H1 (cell line): ENCODE results near the gene IRF7. TPM values are rescaled to one million over a fixed set of nuclear protein-coding genes. Genes with fewer than 3 reads are reported as not detected.

Source experiments
- CTCF ChIA-PET: fragments of 300-600 bp; sonication (Branson Sonifier 250); formaldehyde crosslinking; loops from one replicate; lab custom pipeline; 2021; ENCODE audit not compliant: partially characterized antibody; lab: Charles Lee
- POLR2A ChIA-PET: fragments of 300-600 bp; sonication (Branson Sonifier 250); formaldehyde crosslinking; loops from one replicate; lab custom pipeline; 2021; ENCODE audit warnings: inconsistent platforms; ENCODE audit not compliant: partially characterized antibody; lab: Charles Lee
- DNase-seq, 2 experiments: peaks; one replicate each; pipeline versions ENCODE4 v3.0.0 to v3.0.0-alpha.2; 2010 to 2022; ENCODE audit warnings: low spot score in 2 of 2, low read depth in 1 of 2, mixed read lengths in 1 of 2
- FAIRE-seq: peaks from 2 replicates; lab custom pipeline; 2011; peaks lifted over from hg19 to GRCh38; lab: Jason Lieb, UNC
- H2AFZ ChIP-seq: 2 replicates; pipeline ENCODE4 v1.8.1; 2012; ENCODE audit warnings: low read length, inconsistent platforms
- H2AK5ac ChIP-seq: 2 replicates; pipeline ENCODE4 v1.6.1; 2013; ENCODE audit warnings: low read depth, low read length
- H2BK120ac ChIP-seq: replicated peaks from 2 replicates; pipeline ENCODE3; 2013; ENCODE audit warnings: low read depth, low read length, inconsistent platforms
- H2BK12ac ChIP-seq: 2 replicates; pipeline ENCODE4 v1.6.1; 2013; ENCODE audit warnings: low read depth, low read length
- H2BK15ac ChIP-seq: 2 replicates; pipeline ENCODE4 v1.6.1; 2013; ENCODE audit warnings: low read length
- H2BK20ac ChIP-seq: 2 replicates; pipeline ENCODE4 v1.6.1; 2013; ENCODE audit warnings: low read length
- H2BK5ac ChIP-seq: 2 replicates; pipeline ENCODE4 v1.6.1; 2013; ENCODE audit warnings: low read depth, low read length
- H3K14ac ChIP-seq: 2 replicates; pipeline ENCODE4 v1.6.1; 2013; ENCODE audit warnings: inconsistent platforms; ENCODE audit not compliant: insufficient read length
- H3K18ac ChIP-seq: 2 replicates; pipeline ENCODE4 v1.6.1; 2013; ENCODE audit warnings: low read length; ENCODE audit errors: extremely low read depth
- H3K23ac ChIP-seq: 2 replicates; pipeline ENCODE4 v1.6.1; 2013; ENCODE audit warnings: inconsistent platforms; ENCODE audit not compliant: insufficient read length
- H3K23me2 ChIP-seq: 2 replicates; pipeline ENCODE4 v1.6.1; 2013; ENCODE audit warnings: low read depth, low read length
- H3K27ac ChIP-seq: 2 replicates; pipeline ENCODE4 v1.6.1; 2011; ENCODE audit warnings: low read depth, low read length, inconsistent platforms
- H3K27me3 ChIP-seq, 4 experiments: replicated peaks in 1 of 4; 1 replicate in 1 of 4; 2 replicates in 3 of 4; pipeline versions ENCODE4 v1.6.1 to v1.8.1; 2011 to 2013; ENCODE audit warnings: low read length in 3 of 4, mild to moderate bottlenecking in 3 of 4, inconsistent platforms in 2 of 4, mixed read lengths in 2 of 4, moderate library complexity in 1 of 4; ENCODE audit not compliant: control insufficient read depth in 3 of 4, insufficient read depth in 3 of 4; ENCODE audit errors: extremely low read depth in 1 of 4
- H3K36me3 ChIP-seq, 4 experiments: 2 replicates each; pipeline versions ENCODE4 v1.6.1 to v1.8.1; 2011 to 2013; ENCODE audit warnings: mild to moderate bottlenecking in 4 of 4, low read length in 3 of 4, moderate library complexity in 2 of 4, control low read depth in 1 of 4, inconsistent platforms in 1 of 4; ENCODE audit not compliant: insufficient read depth in 4 of 4, control insufficient read depth in 2 of 4
- H3K4ac ChIP-seq: replicated peaks from 2 replicates; pipeline ENCODE3; 2013; ENCODE audit warnings: low read length, low read depth, mixed read lengths, inconsistent platforms; ENCODE audit not compliant: insufficient read length
- H3K4me1 ChIP-seq, 4 experiments: replicated peaks in 1 of 4; 1 replicate in 1 of 4; 2 replicates in 3 of 4; pipeline versions ENCODE4 v1.6.1 to v1.8.1; 2011 to 2013; ENCODE audit warnings: low read length in 3 of 4, inconsistent platforms in 2 of 4, mixed read lengths in 1 of 4; ENCODE audit not compliant: insufficient read depth in 4 of 4, control insufficient read depth in 3 of 4
- H3K4me2 ChIP-seq, 2 experiments: 2 replicates each; pipeline versions ENCODE4 v1.6.1 to v1.8.1; 2011 to 2013; ENCODE audit warnings: low read depth in 2 of 2, low read length in 2 of 2, control low read depth in 1 of 2, inconsistent platforms in 1 of 2, mild to moderate bottlenecking in 1 of 2; ENCODE audit not compliant: insufficient read depth in 1 of 2
- H3K4me3 ChIP-seq, 4 experiments: fragments of 200-600, 300-600 bp in 1 of 4; sonication (generic), shearing (Covaris generic), sonication (Bioruptor Twin) in 1 of 4; 2 replicates each; pipeline versions ENCODE4 v1.5.1 to v1.8.1; 2011 to 2016; ENCODE audit warnings: low read length in 4 of 4, low read depth in 3 of 4, control low read depth in 2 of 4, inconsistent platforms in 2 of 4, mild to moderate bottlenecking in 2 of 4, mixed read lengths in 1 of 4, moderate library complexity in 1 of 4; ENCODE audit not compliant: insufficient read depth in 2 of 4; ENCODE audit errors: extremely low read depth in 1 of 4
- H3K56ac ChIP-seq: replicated peaks from 2 replicates; pipeline ENCODE3; 2013; ENCODE audit warnings: low read depth, mild to moderate bottlenecking, mixed read lengths, low read length, inconsistent platforms; ENCODE audit not compliant: insufficient read length
- H3K79me1 ChIP-seq: 2 replicates; pipeline ENCODE4 v1.6.1; 2013; ENCODE audit warnings: low read depth, low read length, control low read depth
- H3K79me2 ChIP-seq, 2 experiments: 2 replicates each; pipeline versions ENCODE4 v1.6.1 to v1.8.1; 2012 to 2013; ENCODE audit warnings: low read length in 2 of 2, mild to moderate bottlenecking in 2 of 2, inconsistent platforms in 1 of 2; ENCODE audit not compliant: insufficient read depth in 2 of 2, control insufficient read depth in 1 of 2
- H3K9ac ChIP-seq, 4 experiments: replicated peaks in 1 of 4; 1 replicate in 1 of 4; 2 replicates in 3 of 4; pipeline versions ENCODE4 v1.6.1 to v1.8.1; 2011 to 2013; ENCODE audit warnings: low read depth in 3 of 4, low read length in 3 of 4, control low read depth in 2 of 4, mild to moderate bottlenecking in 2 of 4, moderate library complexity in 2 of 4, inconsistent platforms in 1 of 4; ENCODE audit errors: extremely low read depth in 1 of 4
- H3K9me3 ChIP-seq, 2 experiments: 2 replicates each; pipeline versions ENCODE4 v1.6.1 to v1.8.1; 2012 to 2013; ENCODE audit warnings: mild to moderate bottlenecking in 2 of 2, moderate library complexity in 2 of 2, control low read depth in 1 of 2, inconsistent platforms in 1 of 2, low read depth in 1 of 2, low read length in 1 of 2, mixed read lengths in 1 of 2; ENCODE audit not compliant: insufficient read depth in 2 of 2
- H4K20me1 ChIP-seq, 2 experiments: replicated peaks in 1 of 2; 2 replicates each; pipeline versions ENCODE3 to v1.8.1; 2011 to 2013; ENCODE audit warnings: inconsistent platforms in 2 of 2, low read length in 2 of 2, mild to moderate bottlenecking in 1 of 2; ENCODE audit not compliant: insufficient read depth in 2 of 2, control insufficient read depth in 1 of 2
- H4K5ac ChIP-seq: 2 replicates; pipeline ENCODE4 v1.6.1; 2013; ENCODE audit warnings: low read length, low read depth, mixed read lengths, inconsistent platforms; ENCODE audit not compliant: insufficient read length
- H4K8ac ChIP-seq: 2 replicates; pipeline ENCODE4 v1.8.0; 2013; ENCODE audit warnings: mild to moderate bottlenecking, moderate library complexity, low read length, inconsistent platforms; ENCODE audit not compliant: insufficient read depth; ENCODE audit errors: extremely low read depth
- H4K91ac ChIP-seq: replicated peaks from 2 replicates; pipeline ENCODE3; 2013; ENCODE audit warnings: low read length, mixed read lengths, inconsistent platforms; ENCODE audit not compliant: insufficient read length
- BRCA1 ChIP-seq: IDR thresholded peaks from 2 replicates; pipeline ENCODE4 v1.6.1; 2012; ENCODE audit warnings: low read depth, low read length, improper control_type of control experiment
- CEBPB ChIP-seq: IDR thresholded peaks from 2 replicates; pipeline ENCODE4 v1.6.1; 2012; ENCODE audit warnings: low read depth, low read length
- CTCF ChIP-seq, 3 experiments: IDR thresholded peaks; 1 replicate in 2 of 3; 2 replicates in 1 of 3; pipeline versions ENCODE4 v1.5.1 to v1.6.1; 2011; ENCODE audit warnings: low read length in 3 of 3, mild to moderate bottlenecking in 3 of 3, inconsistent platforms in 2 of 3, low read depth in 1 of 3, moderate library complexity in 1 of 3; ENCODE audit not compliant: insufficient read depth in 1 of 3; ENCODE audit errors: control extremely low read depth in 1 of 3
- GABPA ChIP-seq: IDR thresholded peaks from 2 replicates; pipeline ENCODE4 v1.6.1; 2011; ENCODE audit warnings: mild to moderate bottlenecking, low read length, moderate library complexity, borderline replicate concordance; ENCODE audit not compliant: insufficient read depth
- JUN ChIP-seq: IDR thresholded peaks from 2 replicates; pipeline ENCODE4 v1.6.1; 2011; ENCODE audit warnings: low read depth, mild to moderate bottlenecking, improper control_type of control experiment, low read length
- KDM5A ChIP-seq: fragments of 200-600 bp; IDR thresholded peaks from 2 replicates; pipeline ENCODE4 v1.7.1; 2012; ENCODE audit warnings: mild to moderate bottlenecking, low read length, inconsistent platforms, mixed read lengths
- PHF8 ChIP-seq: fragments of 200-600 bp; sonication (generic); conservative IDR thresholded peaks from 2 replicates; pipeline ENCODE4 v1.7.1; 2012; ENCODE audit warnings: low read depth, mild to moderate bottlenecking, inconsistent platforms, low read length, moderate library complexity
- RXRA ChIP-seq: IDR thresholded peaks from 2 replicates; pipeline ENCODE4 v1.6.1; 2011; ENCODE audit warnings: low read depth, mild to moderate bottlenecking, low read length, moderate library complexity; ENCODE audit not compliant: insufficient read depth
- SAP30 ChIP-seq: fragments of 300-600 bp; sonication (generic); IDR thresholded peaks from 2 replicates; pipeline ENCODE4 v1.7.1; 2012; ENCODE audit warnings: low read length, moderate library complexity, mild to moderate bottlenecking, inconsistent platforms; ENCODE audit not compliant: insufficient read depth, insufficient replicate concordance
- USF2 ChIP-seq: IDR thresholded peaks from 2 replicates; pipeline ENCODE4 v1.6.1; 2011; ENCODE audit warnings: low read length, improper control_type of control experiment
- WGBS, 2 experiments: shearing (Covaris generic) in 1 of 2; methylation state at CpG; one replicate each; pipeline versions ENCODE4 v1.1.6 to v1.1.7; 2013 to 2015; ENCODE audit warnings: low lambda C conversion rate in 2 of 2, mixed read lengths in 2 of 2, inconsistent platforms in 1 of 2, low coverage in 1 of 2, missing lambda C conversion rate in 1 of 2; ENCODE audit not compliant: insufficient replicate concordance in 2 of 2, insufficient coverage in 1 of 2, insufficient read length in 1 of 2; ENCODE audit errors: extremely low coverage in 1 of 2, missing lambda C conversion rate in 1 of 2; 5-methylcytosine and 5-hydroxymethylcytosine counted together
- polyA plus RNA-seq, 7 experiments: library from polyadenylated mRNA; depleted of rRNA in 3 of 7; stranded (reverse) in 5 of 7; unstranded in 2 of 7; fragments of >200 nt in 5 of 7; fragments of 200-250 nt in 2 of 7; gene quantifications; 1 replicate in 5 of 7; 2 replicates in 1 of 7; 4 replicates in 1 of 7; pipeline versions ENCODE4 v1.2.1 to v1.2.3, GENCODE V29; 2011 to 2013; ENCODE audit warnings: missing spikeins in 2 of 7, mixed read lengths in 2 of 7
- total RNA-seq: library from RNA; stranded (reverse); fragmentation: NEBNext Ultra II Directional; extraction: Animal tissue kit (Norgen Biotek cat#: 25700); gene quantifications from 2 replicates; pipeline ENCODE4 v1.2.1, GENCODE V29; 2021

Gene IRF7
- total and polyA plus RNA-seq, 2 of the 8 experiments (the other 6 are each of a cell fraction or from before 2014, with no cell fraction given) = 9.1 to 9.6 TPM

GRCh38 chr11:589798-590197, 26.0 kb downstream of the IRF7 start:
- Histone ChIP-seq H3K18ac (no peak overlapping the region), H3K23ac (no peak overlapping the region), H3K14ac (no peak overlapping the region), H3K79me2 (peaks cover 0 to 3% of the 10 kb centered on the region in 2 experiments; a peak in 2 of 4 replicates), H4K5ac (no peak overlapping the region), H2BK12ac (no peak overlapping the region), H3K9ac (no peak overlapping the region), H2BK120ac (no peak overlapping the region), H2AFZ (no peak overlapping the region), H3K9me3 (no peaks in the 10 kb centered on the region), H4K8ac (no peak overlapping the region), H2BK20ac (no peak overlapping the region), H3K4ac (no peak overlapping the region), H2BK15ac (no peak overlapping the region), H3K56ac (no peak overlapping the region), H3K23me2 (no peaks in the 10 kb centered on the region), H2BK5ac (no peak overlapping the region), H3K27me3 (no peaks in the 10 kb centered on the region), H3K4me1 (no peaks in the 10 kb centered on the region), H2AK5ac (no peak overlapping the region), H4K20me1 (peaks cover 13 to 14% of the 10 kb centered on the region in 2 experiments), H3K79me1 (peaks cover 5% of the 10 kb centered on the region; the same call in 1 of the 2 replicates), H3K27ac (no peak overlapping the region), H3K36me3 (peaks cover 27 to 63% (median 50%) of the 10 kb centered on the region in 4 experiments), H4K91ac (no peak overlapping the region), H3K4me3 (no peak overlapping the region), H3K4me2 (no peak overlapping the region)
- ChIA-PET POLR2A (interaction anchor here (0.7 to 1.2 kb wide), 3 partner anchors 17 to 101 kb away, joined by 3 to 5 read pairs (median 5); no protein-coding TSS in a partner anchor), CTCF (interaction anchor here (1.9 kb wide), 1 partner anchor 12 kb away, joined by 11 read pairs; no protein-coding TSS in a partner anchor)
- WGBS, 2 experiments = 94% methylated on average over 26 of the region's 26 CpGs; no CpG with 5 or more reads in 1 of the 2 experiments
- FAIRE-seq (no peak), DNase-seq (no peak)
- TF ChIP-seq KDM5A = no peak
- no peak for TF ChIP-seq CEBPB
- no peak for TF ChIP-seq CTCF (IDR thresholded peaks at IDR 0.05; ENCODE audit: control extremely low read depth in 1 of 3, insufficient read depth in 1 of 3, low read depth in 1 of 3, low read length in 3 of 3)
- no peak for TF ChIP-seq JUN
- no peak for TF ChIP-seq GABPA
- no peak for TF ChIP-seq USF2
- TF ChIP-seq BRCA1 = no peak
- no peak for TF ChIP-seq SAP30
- no peak for TF ChIP-seq RXRA
- TF ChIP-seq PHF8 = no peak
